IMR-90 (cell line): Measurements from ENCODE around the gene QTRT2. TPM values are rescaled to one million over a fixed set of nuclear protein-coding genes. Genes with fewer than 3 reads are reported as not detected.

ENCODE experiments used
- ATAC-seq: fragments of 200-7000 bp; cut with Tn5 transposase; 2 replicates; pipeline ENCODE4 v1.9.1; 2020; ENCODE audit warnings: low read depth, mild to moderate bottlenecking, moderate library complexity
- BruUV-seq: library from RNA; stranded (reverse); fragments of 400-500 nt; replicated peaks from 2 replicates; lab custom pipeline; 2021; lab: Mats Ljungman, UMichigan
- CTCF ChIA-PET: fragments of 300-600 bp; formaldehyde crosslinking; extraction: SDS; loops from one replicate; lab custom pipeline; 2021; ENCODE audit warnings: antibody characterized with exemption; lab: Yijun Ruan, JAX
- POLR2A ChIA-PET: fragments of 300-600 bp; sonication (Branson Sonifier 250); formaldehyde crosslinking; loops from one replicate; lab custom pipeline; 2022; ENCODE audit warnings: antibody characterized with exemption; ENCODE audit not compliant: unreplicated experiment; lab: Charles Lee
- DNase-seq: peaks from one replicate; pipeline ENCODE4 v3.0.0; 2013
- H2AFZ ChIP-seq: replicated peaks from 2 replicates; pipeline ENCODE3; 2013; ENCODE audit warnings: low read length, mild to moderate bottlenecking; ENCODE audit not compliant: poor library complexity
- H2AK5ac ChIP-seq: 2 replicates; pipeline ENCODE4 v1.6.1; 2013; ENCODE audit warnings: low read depth, low read length, inconsistent platforms
- H2AK9ac ChIP-seq: replicated peaks from 2 replicates; pipeline ENCODE3; 2013; ENCODE audit warnings: mild to moderate bottlenecking, low read depth, low read length, moderate library complexity; ENCODE audit not compliant: poor library complexity
- H2BK120ac ChIP-seq: 2 replicates; pipeline ENCODE4 v1.6.1; 2013; ENCODE audit warnings: low read depth, low read length, inconsistent platforms
- H2BK15ac ChIP-seq: 3 replicates; pipeline ENCODE4 v1.6.1; 2013; ENCODE audit warnings: low read depth, low read length, inconsistent platforms
- H2BK20ac ChIP-seq: 2 replicates; pipeline ENCODE4 v1.6.1; 2013; ENCODE audit warnings: low read depth, mild to moderate bottlenecking, inconsistent platforms, low read length, moderate library complexity
- H2BK5ac ChIP-seq: 2 replicates; pipeline ENCODE4 v1.6.1; 2013; ENCODE audit warnings: mild to moderate bottlenecking, low read depth, low read length, inconsistent platforms; ENCODE audit not compliant: poor library complexity, severe bottlenecking
- H3K14ac ChIP-seq: replicated peaks from 2 replicates; pipeline ENCODE4 v1.6.1; 2013; ENCODE audit warnings: low read depth, low read length, inconsistent platforms
- H3K18ac ChIP-seq: 2 replicates; pipeline ENCODE4 v1.6.1; 2013; ENCODE audit warnings: low read depth, low read length, control low read depth
- H3K23ac ChIP-seq: 2 replicates; pipeline ENCODE4 v1.6.1; 2013; ENCODE audit warnings: low read depth, low read length, inconsistent platforms
- H3K27ac ChIP-seq: 2 replicates; pipeline ENCODE4 v1.5.1; 2013; ENCODE audit warnings: mild to moderate bottlenecking, control low read depth, low read length; ENCODE audit not compliant: insufficient read depth
- H3K27me3 ChIP-seq: 2 replicates; pipeline ENCODE4 v1.6.1; 2013; ENCODE audit warnings: low read length; ENCODE audit not compliant: control insufficient read depth, insufficient read depth
- H3K36me3 ChIP-seq: 2 replicates; pipeline ENCODE4 v1.6.1; 2013; ENCODE audit warnings: low read length, mixed read lengths; ENCODE audit not compliant: control insufficient read depth, insufficient read depth
- H3K4ac ChIP-seq: 2 replicates; pipeline ENCODE4 v1.6.1; 2013; ENCODE audit warnings: low read depth, low read length, inconsistent platforms
- H3K4me1 ChIP-seq: 2 replicates; pipeline ENCODE4 v1.6.1; 2013; ENCODE audit warnings: low read length, mixed read lengths; ENCODE audit not compliant: control insufficient read depth, insufficient read depth
- H3K4me2 ChIP-seq: 2 replicates; pipeline ENCODE4 v1.6.1; 2013; ENCODE audit warnings: low read depth, mild to moderate bottlenecking, control low read depth, low read length, moderate library complexity
- H3K4me3 ChIP-seq: 2 replicates; pipeline ENCODE4 v1.5.1; 2013; ENCODE audit warnings: low read depth, mild to moderate bottlenecking, control low read depth, low read length, moderate library complexity; ENCODE audit not compliant: insufficient read depth
- H3K56ac ChIP-seq: 2 replicates; pipeline ENCODE4 v1.6.1; 2013; ENCODE audit warnings: low read length, inconsistent platforms; ENCODE audit not compliant: insufficient read depth; ENCODE audit errors: extremely low read depth
- H3K79me1 ChIP-seq, 2 experiments: 2 replicates each; pipeline ENCODE4 v1.6.1; 2013; ENCODE audit warnings: low read length in 2 of 2, inconsistent platforms in 1 of 2, low read depth in 1 of 2
- H3K9ac ChIP-seq: 2 replicates; pipeline ENCODE4 v1.6.1; 2013; ENCODE audit warnings: low read depth, low read length, control low read depth
- H3K9me1 ChIP-seq: 2 replicates; pipeline ENCODE4 v1.6.1; 2013; ENCODE audit warnings: low read length, inconsistent platforms; ENCODE audit not compliant: insufficient read depth
- H3K9me3 ChIP-seq: 2 replicates; pipeline ENCODE4 v1.6.1; 2013; ENCODE audit warnings: low read length; ENCODE audit not compliant: control insufficient read depth, insufficient read depth
- H4K20me1 ChIP-seq: 2 replicates; pipeline ENCODE4 v1.6.1; 2013; ENCODE audit warnings: low read length, inconsistent platforms; ENCODE audit not compliant: insufficient read depth
- H4K5ac ChIP-seq: 2 replicates; pipeline ENCODE4 v1.6.1; 2013; ENCODE audit warnings: mild to moderate bottlenecking, low read depth, low read length, control low read depth
- H4K8ac ChIP-seq, 2 experiments: 2 replicates each; pipeline ENCODE4 v1.6.1; 2013; ENCODE audit warnings: low read depth in 2 of 2, low read length in 2 of 2, control low read depth in 1 of 2, inconsistent platforms in 1 of 2
- H4K91ac ChIP-seq: 2 replicates; pipeline ENCODE4 v1.6.1; 2013; ENCODE audit warnings: low read depth, low read length, inconsistent platforms; ENCODE audit not compliant: insufficient read depth
- FOS ChIP-seq: fragments of 150-350 bp; IDR thresholded peaks from 2 replicates; pipeline ENCODE4 v1.6.1; 2016; ENCODE audit warnings: low read depth, low read length
- MAFK ChIP-seq: IDR thresholded peaks from 2 replicates; pipeline ENCODE4 v1.6.1; 2012; ENCODE audit warnings: low read depth, low read length, improper control_type of control experiment
- MAZ ChIP-seq: IDR thresholded peaks from 2 replicates; pipeline ENCODE4 v1.6.1; 2012; ENCODE audit warnings: low read depth, mild to moderate bottlenecking, low read length, improper control_type of control experiment, moderate library complexity, borderline replicate concordance
- NFE2L2 ChIP-seq: fragments of 150-350 bp; IDR thresholded peaks from 2 replicates; pipeline ENCODE4 v1.6.1; 2016; ENCODE audit warnings: low read depth, mild to moderate bottlenecking, low read length
- RFX5 ChIP-seq: IDR thresholded peaks from 2 replicates; pipeline ENCODE4 v1.8.0; 2012; ENCODE audit warnings: low read depth, mild to moderate bottlenecking, low read length, moderate library complexity
- USF2 ChIP-seq: fragments of 150-350 bp; IDR thresholded peaks from 2 replicates; pipeline ENCODE4 v1.6.1; 2017; ENCODE audit warnings: mild to moderate bottlenecking, antibody characterized with exemption, low read length, low read depth
- WGBS, 2 experiments: methylation state at CpG; one replicate each; pipeline versions ENCODE4 v1.1.5 to v1.1.7; 2013; ENCODE audit warnings: missing lambda C conversion rate in 2 of 2; ENCODE audit not compliant: insufficient read length in 1 of 2; ENCODE audit errors: extremely low coverage in 2 of 2; 5-methylcytosine and 5-hydroxymethylcytosine counted together
- dilution Hi-C: fragments of 300-500 bp; cut with HindIII; formaldehyde crosslinking; loops from one replicate; pipeline ENCODE4 v1.14.3; 2018; ENCODE audit warnings: low sequenced_read_pairs; ENCODE audit not compliant: unreplicated experiment
- in situ Hi-C: fragments of 300-500 bp; cut with MboI; formaldehyde crosslinking; loops from 3 replicates; pipeline ENCODE4 v1.14.3; 2019; ENCODE audit warnings: low sequenced_read_pairs, inconsistent platforms, mixed read lengths
- intact Hi-C: fragments of 100-400 bp; cut with micrococcal nuclease; formaldehyde crosslinking; loops from 2 replicates; pipeline ENCODE4 v1.10.0; 2022
- polyA plus RNA-seq, 3 experiments: library from polyadenylated mRNA; depleted of rRNA; stranded (reverse); fragments of >200 nt; gene quantifications; 2 replicates each; pipeline ENCODE4 v1.2.3, GENCODE V29; 2012; ENCODE audit warnings: low replicate concordance in 1 of 3
- total RNA-seq: library from RNA; depleted of rRNA; stranded (reverse); fragments of >200 nt; gene quantifications from 2 replicates; pipeline ENCODE4 v1.2.3, GENCODE V29; 2012

The QTRT2 gene
- total and polyA plus RNA-seq, 2 of the 4 experiments (the other 2 are of a cell fraction): 7.3 to 15.6 TPM

- no peaks in the 10 kb centered on the region for H3K79me1 ChIP-seq
- no peaks in the 10 kb centered on the region for H3K36me3 ChIP-seq
- no peak for DNase-seq
- H3K4ac ChIP-seq: no peak overlapping the region
- no peaks in the 10 kb centered on the region for H3K27me3 ChIP-seq
- H4K91ac ChIP-seq: no peak overlapping the region
- no peak overlapping the region for H3K4me2 ChIP-seq
- no peak for ATAC-seq
- no peak overlapping the region for H3K9ac ChIP-seq
- H3K18ac ChIP-seq: no peak overlapping the region
- no peak overlapping the region for H4K5ac ChIP-seq
- TF ChIP-seq MAFK: no peak
- TF ChIP-seq RFX5: no peak
- TF ChIP-seq NFE2L2: no peak
- no peak for TF ChIP-seq MAZ
- TF ChIP-seq FOS: no peak
- no peak for TF ChIP-seq USF2
- no peak overlapping the region for H2BK15ac ChIP-seq
- H3K4me3 ChIP-seq: no peak overlapping the region
- POLR2A ChIA-PET: no interaction called here
- no peaks in the 10 kb centered on the region for H3K9me1 ChIP-seq
- no peak overlapping the region for H3K14ac ChIP-seq
- no peak overlapping the region for H4K8ac ChIP-seq
- no peak overlapping the region for H2BK20ac ChIP-seq
- intact Hi-C loops (no loop called here), in situ Hi-C loops (no loop called here), dilution Hi-C loops (no loop called here)
- no peak overlapping the region for H2AFZ ChIP-seq
- BruUV-seq: no TSS peak
- H2AK5ac ChIP-seq: no peak overlapping the region
- no peak overlapping the region for H2BK120ac ChIP-seq
- H3K56ac ChIP-seq: no peak overlapping the region
- CTCF ChIA-PET: no interaction called here
- H2AK9ac ChIP-seq: no peak overlapping the region
- H3K23ac ChIP-seq: no peak overlapping the region
- no peak overlapping the region for H2BK5ac ChIP-seq
- H3K9me3 ChIP-seq: no peaks in the 10 kb centered on the region
- H4K20me1 ChIP-seq: no peaks in the 10 kb centered on the region
- WGBS, 2 experiments: 79% methylated on average over 2 of the region's 2 CpGs; no CpG with 5 or more reads in 1 of the 2 experiments
- 0 out of 2 replicates have a peak, but pooled peaks cover 1% of the 10 kb centered on the region for H3K4me1 ChIP-seq
- H3K27ac ChIP-seq: no peak overlapping the region
These were observed 31.1 kb upstream of the QTRT2 start for GRCh38 chr3:114025451-114025850.
